Superior temporal gyrus (tissue), 1 donor: Measurements from ENCODE around the gene KLF12.

Experiments used
- DNase-seq: peaks from one replicate; pipeline ENCODE4 v3.0.0-alpha.2; 2016; ENCODE audit errors: extremely low spot score

The KLF12 gene

GRCh38 chr13:74103970-74104555 is 30.1 kb downstream of the KLF12 start:
- DNase-seq: no peak

GRCh38 chr13:74103196-74103595 is 31.0 kb downstream of the KLF12 start:
- no peak for DNase-seq

GRCh38 chr13:74102691-74103090 is 31.5 kb downstream of the KLF12 start:
- no peak for DNase-seq

GRCh38 chr13:74101436-74101835 is 32.8 kb downstream of the KLF12 start:
- no peak for DNase-seq

- no peak for DNase-seq
These were observed 36.1 kb downstream of the KLF12 start for GRCh38 chr13:74098077-74098476.

GRCh38 chr13:74097116-74097515 is 37.1 kb downstream of the KLF12 start:
- no peak for DNase-seq

GRCh38 chr13:74093691-74094090 is 40.5 kb downstream of the KLF12 start:
- no peak for DNase-seq

GRCh38 chr13:74092711-74093110 is 41.5 kb downstream of the KLF12 start:
- no peak for DNase-seq

- DNase-seq: no peak
These were observed 43.2 kb downstream of the KLF12 start for GRCh38 chr13:74090869-74091605.

GRCh38 chr13:74090397-74090796 is 43.8 kb downstream of the KLF12 start:
- DNase-seq: no peak

- no peak for DNase-seq
These were observed 46.8 kb downstream of the KLF12 start for GRCh38 chr13:74087357-74087756.
